H1 (cell line): Measurements from ENCODE around the gene ANK3. TPM values are rescaled to one million over a fixed set of nuclear protein-coding genes. Genes with fewer than 3 reads are reported as not detected.

ENCODE experiments used
- CTCF ChIA-PET: fragments of 300-600 bp; sonication (Branson Sonifier 250); formaldehyde crosslinking; loops from one replicate; lab custom pipeline; 2021; ENCODE audit not compliant: partially characterized antibody; lab: Charles Lee
- POLR2A ChIA-PET: fragments of 300-600 bp; sonication (Branson Sonifier 250); formaldehyde crosslinking; loops from one replicate; lab custom pipeline; 2021; ENCODE audit warnings: inconsistent platforms; ENCODE audit not compliant: partially characterized antibody; lab: Charles Lee
- DNase-seq, 2 experiments: peaks; one replicate each; pipeline versions ENCODE4 v3.0.0 to v3.0.0-alpha.2; 2010 to 2022; ENCODE audit warnings: low spot score in 2 of 2, low read depth in 1 of 2, mixed read lengths in 1 of 2
- FAIRE-seq: peaks from 2 replicates; lab custom pipeline; 2011; peaks lifted over from hg19 to GRCh38; lab: Jason Lieb, UNC
- H2AFZ ChIP-seq: 2 replicates; pipeline ENCODE4 v1.8.1; 2012; ENCODE audit warnings: low read length, inconsistent platforms
- H2AK5ac ChIP-seq: 2 replicates; pipeline ENCODE4 v1.6.1; 2013; ENCODE audit warnings: low read depth, low read length
- H2BK120ac ChIP-seq: replicated peaks from 2 replicates; pipeline ENCODE3; 2013; ENCODE audit warnings: low read depth, low read length, inconsistent platforms
- H2BK12ac ChIP-seq: 2 replicates; pipeline ENCODE4 v1.6.1; 2013; ENCODE audit warnings: low read depth, low read length
- H2BK15ac ChIP-seq: 2 replicates; pipeline ENCODE4 v1.6.1; 2013; ENCODE audit warnings: low read length
- H2BK20ac ChIP-seq: 2 replicates; pipeline ENCODE4 v1.6.1; 2013; ENCODE audit warnings: low read length
- H2BK5ac ChIP-seq: 2 replicates; pipeline ENCODE4 v1.6.1; 2013; ENCODE audit warnings: low read depth, low read length
- H3K14ac ChIP-seq: 2 replicates; pipeline ENCODE4 v1.6.1; 2013; ENCODE audit warnings: inconsistent platforms; ENCODE audit not compliant: insufficient read length
- H3K18ac ChIP-seq: 2 replicates; pipeline ENCODE4 v1.6.1; 2013; ENCODE audit warnings: low read length; ENCODE audit errors: extremely low read depth
- H3K23ac ChIP-seq: 2 replicates; pipeline ENCODE4 v1.6.1; 2013; ENCODE audit warnings: inconsistent platforms; ENCODE audit not compliant: insufficient read length
- H3K23me2 ChIP-seq: 2 replicates; pipeline ENCODE4 v1.6.1; 2013; ENCODE audit warnings: low read depth, low read length
- H3K27ac ChIP-seq: 2 replicates; pipeline ENCODE4 v1.6.1; 2011; ENCODE audit warnings: low read depth, low read length, inconsistent platforms
- H3K27me3 ChIP-seq, 4 experiments: replicated peaks in 1 of 4; 1 replicate in 1 of 4; 2 replicates in 3 of 4; pipeline versions ENCODE4 v1.6.1 to v1.8.1; 2011 to 2013; ENCODE audit warnings: low read length in 3 of 4, mild to moderate bottlenecking in 3 of 4, inconsistent platforms in 2 of 4, mixed read lengths in 2 of 4, moderate library complexity in 1 of 4; ENCODE audit not compliant: control insufficient read depth in 3 of 4, insufficient read depth in 3 of 4; ENCODE audit errors: extremely low read depth in 1 of 4
- H3K36me3 ChIP-seq, 4 experiments: 2 replicates each; pipeline versions ENCODE4 v1.6.1 to v1.8.1; 2011 to 2013; ENCODE audit warnings: mild to moderate bottlenecking in 4 of 4, low read length in 3 of 4, moderate library complexity in 2 of 4, control low read depth in 1 of 4, inconsistent platforms in 1 of 4; ENCODE audit not compliant: insufficient read depth in 4 of 4, control insufficient read depth in 2 of 4
- H3K4ac ChIP-seq: replicated peaks from 2 replicates; pipeline ENCODE3; 2013; ENCODE audit warnings: low read length, low read depth, mixed read lengths, inconsistent platforms; ENCODE audit not compliant: insufficient read length
- H3K4me1 ChIP-seq, 4 experiments: replicated peaks in 1 of 4; 1 replicate in 1 of 4; 2 replicates in 3 of 4; pipeline versions ENCODE4 v1.6.1 to v1.8.1; 2011 to 2013; ENCODE audit warnings: low read length in 3 of 4, inconsistent platforms in 2 of 4, mixed read lengths in 1 of 4; ENCODE audit not compliant: insufficient read depth in 4 of 4, control insufficient read depth in 3 of 4
- H3K4me2 ChIP-seq, 2 experiments: 2 replicates each; pipeline versions ENCODE4 v1.6.1 to v1.8.1; 2011 to 2013; ENCODE audit warnings: low read depth in 2 of 2, low read length in 2 of 2, control low read depth in 1 of 2, inconsistent platforms in 1 of 2, mild to moderate bottlenecking in 1 of 2; ENCODE audit not compliant: insufficient read depth in 1 of 2
- H3K4me3 ChIP-seq, 4 experiments: fragments of 200-600, 300-600 bp in 1 of 4; sonication (generic), shearing (Covaris generic), sonication (Bioruptor Twin) in 1 of 4; 2 replicates each; pipeline versions ENCODE4 v1.5.1 to v1.8.1; 2011 to 2016; ENCODE audit warnings: low read length in 4 of 4, low read depth in 3 of 4, control low read depth in 2 of 4, inconsistent platforms in 2 of 4, mild to moderate bottlenecking in 2 of 4, mixed read lengths in 1 of 4, moderate library complexity in 1 of 4; ENCODE audit not compliant: insufficient read depth in 2 of 4; ENCODE audit errors: extremely low read depth in 1 of 4
- H3K56ac ChIP-seq: replicated peaks from 2 replicates; pipeline ENCODE3; 2013; ENCODE audit warnings: low read depth, mild to moderate bottlenecking, mixed read lengths, low read length, inconsistent platforms; ENCODE audit not compliant: insufficient read length
- H3K79me1 ChIP-seq: 2 replicates; pipeline ENCODE4 v1.6.1; 2013; ENCODE audit warnings: low read depth, low read length, control low read depth
- H3K79me2 ChIP-seq, 2 experiments: 2 replicates each; pipeline versions ENCODE4 v1.6.1 to v1.8.1; 2012 to 2013; ENCODE audit warnings: low read length in 2 of 2, mild to moderate bottlenecking in 2 of 2, inconsistent platforms in 1 of 2; ENCODE audit not compliant: insufficient read depth in 2 of 2, control insufficient read depth in 1 of 2
- H3K9ac ChIP-seq, 4 experiments: replicated peaks in 1 of 4; 1 replicate in 1 of 4; 2 replicates in 3 of 4; pipeline versions ENCODE4 v1.6.1 to v1.8.1; 2011 to 2013; ENCODE audit warnings: low read depth in 3 of 4, low read length in 3 of 4, control low read depth in 2 of 4, mild to moderate bottlenecking in 2 of 4, moderate library complexity in 2 of 4, inconsistent platforms in 1 of 4; ENCODE audit errors: extremely low read depth in 1 of 4
- H3K9me3 ChIP-seq, 2 experiments: 2 replicates each; pipeline versions ENCODE4 v1.6.1 to v1.8.1; 2012 to 2013; ENCODE audit warnings: mild to moderate bottlenecking in 2 of 2, moderate library complexity in 2 of 2, control low read depth in 1 of 2, inconsistent platforms in 1 of 2, low read depth in 1 of 2, low read length in 1 of 2, mixed read lengths in 1 of 2; ENCODE audit not compliant: insufficient read depth in 2 of 2
- H4K20me1 ChIP-seq, 2 experiments: replicated peaks in 1 of 2; 2 replicates each; pipeline versions ENCODE3 to v1.8.1; 2011 to 2013; ENCODE audit warnings: inconsistent platforms in 2 of 2, low read length in 2 of 2, mild to moderate bottlenecking in 1 of 2; ENCODE audit not compliant: insufficient read depth in 2 of 2, control insufficient read depth in 1 of 2
- H4K5ac ChIP-seq: 2 replicates; pipeline ENCODE4 v1.6.1; 2013; ENCODE audit warnings: low read length, low read depth, mixed read lengths, inconsistent platforms; ENCODE audit not compliant: insufficient read length
- H4K8ac ChIP-seq: 2 replicates; pipeline ENCODE4 v1.8.0; 2013; ENCODE audit warnings: mild to moderate bottlenecking, moderate library complexity, low read length, inconsistent platforms; ENCODE audit not compliant: insufficient read depth; ENCODE audit errors: extremely low read depth
- H4K91ac ChIP-seq: replicated peaks from 2 replicates; pipeline ENCODE3; 2013; ENCODE audit warnings: low read length, mixed read lengths, inconsistent platforms; ENCODE audit not compliant: insufficient read length
- BACH1 ChIP-seq: IDR thresholded peaks from 2 replicates; pipeline ENCODE4 v1.6.1; 2012; ENCODE audit warnings: low read length, improper control_type of control experiment
- GTF2F1 ChIP-seq: IDR thresholded peaks from 2 replicates; pipeline ENCODE4 v1.6.1; 2012; ENCODE audit warnings: low read depth, low read length, improper control_type of control experiment, borderline replicate concordance
- HDAC2 ChIP-seq, 2 experiments: fragments of 300-600 bp in 1 of 2; sonication (generic) in 1 of 2; IDR thresholded peaks; 2 replicates each; pipeline ENCODE4 v1.6.1; 2011 to 2012; ENCODE audit warnings: low read depth in 2 of 2, low read length in 2 of 2, mild to moderate bottlenecking in 2 of 2, moderate library complexity in 2 of 2, borderline replicate concordance in 1 of 2, inconsistent platforms in 1 of 2
- MAFK ChIP-seq: IDR thresholded peaks from 2 replicates; pipeline ENCODE4 v1.6.1; 2012; ENCODE audit warnings: low read depth, mild to moderate bottlenecking, improper control_type of control experiment, low read length
- RFX5 ChIP-seq: IDR thresholded peaks from 2 replicates; pipeline ENCODE4 v1.6.1; 2011; ENCODE audit warnings: low read depth, low read length, improper control_type of control experiment, borderline replicate concordance
- SIN3A ChIP-seq, 2 experiments: IDR thresholded peaks in 1 of 2; conservative IDR thresholded peaks in 1 of 2; 2 replicates each; pipeline ENCODE4 v1.6.1; 2011 to 2012; ENCODE audit warnings: low read length in 2 of 2, improper control_type of control experiment in 1 of 2, low read depth in 1 of 2, mild to moderate bottlenecking in 1 of 2
- SP1 ChIP-seq: IDR thresholded peaks from 2 replicates; pipeline ENCODE4 v1.6.1; 2011; ENCODE audit warnings: low read depth, low read length
- SP2 ChIP-seq: IDR thresholded peaks from 2 replicates; pipeline ENCODE4 v1.6.1; 2012; ENCODE audit warnings: mild to moderate bottlenecking, low read length, inconsistent platforms
- TAF7 ChIP-seq: optimal IDR thresholded peaks from 2 replicates; pipeline ENCODE3; 2011; ENCODE audit warnings: low read depth, mild to moderate bottlenecking, inconsistent platforms, low read length, moderate library complexity, borderline replicate concordance
- USF2 ChIP-seq: IDR thresholded peaks from 2 replicates; pipeline ENCODE4 v1.6.1; 2011; ENCODE audit warnings: low read length, improper control_type of control experiment
- ZNF274 ChIP-seq: IDR thresholded peaks from 2 replicates; pipeline ENCODE4 v1.7.0; 2012; ENCODE audit warnings: low read length, borderline replicate concordance; ENCODE audit errors: extremely low read depth
- WGBS, 2 experiments: shearing (Covaris generic) in 1 of 2; methylation state at CpG; one replicate each; pipeline versions ENCODE4 v1.1.6 to v1.1.7; 2013 to 2015; ENCODE audit warnings: low lambda C conversion rate in 2 of 2, mixed read lengths in 2 of 2, inconsistent platforms in 1 of 2, low coverage in 1 of 2, missing lambda C conversion rate in 1 of 2; ENCODE audit not compliant: insufficient replicate concordance in 2 of 2, insufficient coverage in 1 of 2, insufficient read length in 1 of 2; ENCODE audit errors: extremely low coverage in 1 of 2, missing lambda C conversion rate in 1 of 2; 5-methylcytosine and 5-hydroxymethylcytosine counted together
- polyA plus RNA-seq, 7 experiments: library from polyadenylated mRNA; depleted of rRNA in 3 of 7; stranded (reverse) in 5 of 7; unstranded in 2 of 7; fragments of >200 nt in 5 of 7; fragments of 200-250 nt in 2 of 7; gene quantifications; 1 replicate in 5 of 7; 2 replicates in 1 of 7; 4 replicates in 1 of 7; pipeline versions ENCODE4 v1.2.1 to v1.2.3, GENCODE V29; 2011 to 2013; ENCODE audit warnings: missing spikeins in 2 of 7, mixed read lengths in 2 of 7
- total RNA-seq: library from RNA; stranded (reverse); fragmentation: NEBNext Ultra II Directional; extraction: Animal tissue kit (Norgen Biotek cat#: 25700); gene quantifications from 2 replicates; pipeline ENCODE4 v1.2.1, GENCODE V29; 2021
- TF ChIP-seq, protein P1 (sequence below): IDR thresholded peaks from 2 replicates; pipeline ENCODE4 v1.6.1; 2012; ENCODE audit warnings: inconsistent platforms

ANK3 gene
- total and polyA plus RNA-seq, 2 of the 8 experiments (the other 6 are each of a cell fraction or from before 2014, with no cell fraction given), result 18.1 to 67.9 TPM

- DNase-seq, result no peak
- CTCF ChIA-PET, result interaction anchor here (1.0 to 2.0 kb wide), 3 partner anchors 30 to 391 kb away, joined by 3 to 8 read pairs (median 4); no protein-coding TSS in a partner anchor
- Histone ChIP-seq H2BK15ac (no peak overlapping the region), H3K4me1 (no peaks in the 10 kb centered on the region; a peak in 1 of 7 replicates), H3K4ac (no peak overlapping the region), H3K36me3 (no peaks in the 10 kb centered on the region), H4K20me1 (no peaks in the 10 kb centered on the region), H3K4me3 (no peak overlapping the region), H3K23me2 (no peaks in the 10 kb centered on the region), H3K23ac (no peak overlapping the region), H3K9me3 (no peaks in the 10 kb centered on the region), H3K56ac (no peak overlapping the region), H2BK20ac (no peak overlapping the region), H3K4me2 (no peak overlapping the region), H2BK5ac (no peak overlapping the region), H2AK5ac (no peak overlapping the region), H4K5ac (no peak overlapping the region), H3K79me1 (no peaks in the 10 kb centered on the region), H2BK120ac (no peak overlapping the region), H3K18ac (no peak overlapping the region), H3K14ac (no peak overlapping the region), H3K79me2 (no peaks in the 10 kb centered on the region), H2AFZ (no peak overlapping the region), H4K8ac (no peak overlapping the region), H2BK12ac (no peak overlapping the region), H3K9ac (no peak overlapping the region), H3K27me3 (no peaks in the 10 kb centered on the region), H4K91ac (no peak overlapping the region), H3K27ac (no peak overlapping the region)
- POLR2A ChIA-PET, result interaction anchor here (1.2 kb wide), 1 partner anchor 30 kb away, joined by 3 read pairs; no protein-coding TSS in a partner anchor
- no peak for FAIRE-seq
- 90% methylated on average over 3 of the region's 3 CpGs; no CpG with 5 or more reads in 1 of the 2 experiments for WGBS, 2 experiments
- TF ChIP-seq RFX5 (no peak), USF2 (no peak), MAFK (no peak), HDAC2 (IDR thresholded peaks at IDR 0.05; ENCODE audit: borderline replicate concordance in 1 of 2, low read depth in 2 of 2, low read length in 2 of 2) (no peak), SP1 (no peak), GTF2F1 (no peak), TAF7 (no peak), SP2 (no peak), SIN3A (conservative IDR thresholded peaks at IDR 0.05 in 1 of 2, IDR thresholded peaks at IDR 0.05 in 1 of 2; ENCODE audit: low read depth in 1 of 2, low read length in 2 of 2) (no peak), BACH1 (no peak), ZNF274 (no peak)
- TF ChIP-seq, protein P1, sequence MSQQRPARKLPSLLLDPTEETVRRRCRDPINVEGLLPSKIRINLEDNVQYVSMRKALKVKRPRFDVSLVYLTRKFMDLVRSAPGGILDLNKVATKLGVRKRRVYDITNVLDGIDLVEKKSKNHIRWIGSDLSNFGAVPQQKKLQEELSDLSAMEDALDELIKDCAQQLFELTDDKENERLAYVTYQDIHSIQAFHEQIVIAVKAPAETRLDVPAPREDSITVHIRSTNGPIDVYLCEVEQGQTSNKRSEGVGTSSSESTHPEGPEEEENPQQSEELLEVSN, result no peak
Measured at GRCh38 chr10:60170250-60170649, 219.4 kb downstream of the ANK3 start.
